Thyroid gland (tissue), 4 donors: Measurements from ENCODE around the gene ABCB10. TPM values are rescaled to one million over a fixed set of nuclear protein-coding genes. Genes with fewer than 3 reads are reported as not detected.

Experiments
- DNase-seq, 2 donors: peaks; one replicate each; pipeline ENCODE4 v3.0.0-alpha.2; 2019
- H3K27ac ChIP-seq, 3 donors: fragments of 200-600 bp; sonication (generic); 1 replicate in 2 of 3; 2 replicates in 1 of 3; pipeline ENCODE4 v1.5.1; 2016 to 2019; ENCODE audit warnings: mild to moderate bottlenecking in 1 of 3, moderate library complexity in 1 of 3
- H3K27me3 ChIP-seq: fragments of 200-600 bp; sonication (generic); one replicate; pipeline ENCODE4 v1.5.1; 2019
- H3K36me3 ChIP-seq, 2 donors: fragments of 200-600 bp; sonication (generic); one replicate each; pipeline ENCODE4 v1.5.1; 2016 to 2019
- H3K4me1 ChIP-seq, 2 donors: fragments of 200-600 bp; sonication (generic); one replicate each; pipeline ENCODE4 v1.5.1; 2017 to 2019
- H3K4me3 ChIP-seq, 3 donors: fragments of 200-600 bp; sonication (generic); replicated peaks in 1 of 3; 1 replicate in 2 of 3; 2 replicates in 1 of 3; pipeline ENCODE4 v1.5.1; 2016; ENCODE audit warnings: mild to moderate bottlenecking in 1 of 3
- H3K9me3 ChIP-seq: fragments of 200-600 bp; sonication (generic); one replicate; pipeline ENCODE4 v1.5.1; 2017
- POLR2A ChIP-seq, 2 donors: fragments of 450-650 bp; IDR thresholded peaks; one replicate each; pipeline ENCODE4 v1.6.1; 2017; ENCODE audit warnings: antibody characterized with exemption in 2 of 2, mild to moderate bottlenecking in 2 of 2, moderate library complexity in 1 of 2
- WGBS, 2 donors: methylation state at CpG; one replicate each; pipeline ENCODE4 v1.1.5; 2017; 5-methylcytosine and 5-hydroxymethylcytosine counted together
- intact Hi-C: fragments of 100-400 bp; cut with DNase I; formaldehyde crosslinking; loops from one replicate; pipeline ENCODE4 v1.15.1; 2023
- total RNA-seq, 4 donors: library from RNA; depleted of rRNA; stranded (reverse); fragments of >200 nt; gene quantifications; one replicate each; pipeline ENCODE4 v1.2.3, GENCODE V29; 2016
- TF ChIP-seq, protein P1 (sequence below), 6 experiments: fragments of 200-600 bp in 3 of 6; fragments of 450-650 bp in 3 of 6; sonication (generic) in 3 of 6; IDR thresholded peaks; one replicate each; pipeline ENCODE4 v1.5.1; 2016 to 2019; ENCODE audit warnings: antibody characterized with exemption in 6 of 6, mild to moderate bottlenecking in 2 of 6, inconsistent platforms in 1 of 6, moderate library complexity in 1 of 6

Gene ABCB10
- total RNA-seq, 4 donors from 2014 or later = 13.7 to 22.6 (median 17.8) TPM

DNA sequence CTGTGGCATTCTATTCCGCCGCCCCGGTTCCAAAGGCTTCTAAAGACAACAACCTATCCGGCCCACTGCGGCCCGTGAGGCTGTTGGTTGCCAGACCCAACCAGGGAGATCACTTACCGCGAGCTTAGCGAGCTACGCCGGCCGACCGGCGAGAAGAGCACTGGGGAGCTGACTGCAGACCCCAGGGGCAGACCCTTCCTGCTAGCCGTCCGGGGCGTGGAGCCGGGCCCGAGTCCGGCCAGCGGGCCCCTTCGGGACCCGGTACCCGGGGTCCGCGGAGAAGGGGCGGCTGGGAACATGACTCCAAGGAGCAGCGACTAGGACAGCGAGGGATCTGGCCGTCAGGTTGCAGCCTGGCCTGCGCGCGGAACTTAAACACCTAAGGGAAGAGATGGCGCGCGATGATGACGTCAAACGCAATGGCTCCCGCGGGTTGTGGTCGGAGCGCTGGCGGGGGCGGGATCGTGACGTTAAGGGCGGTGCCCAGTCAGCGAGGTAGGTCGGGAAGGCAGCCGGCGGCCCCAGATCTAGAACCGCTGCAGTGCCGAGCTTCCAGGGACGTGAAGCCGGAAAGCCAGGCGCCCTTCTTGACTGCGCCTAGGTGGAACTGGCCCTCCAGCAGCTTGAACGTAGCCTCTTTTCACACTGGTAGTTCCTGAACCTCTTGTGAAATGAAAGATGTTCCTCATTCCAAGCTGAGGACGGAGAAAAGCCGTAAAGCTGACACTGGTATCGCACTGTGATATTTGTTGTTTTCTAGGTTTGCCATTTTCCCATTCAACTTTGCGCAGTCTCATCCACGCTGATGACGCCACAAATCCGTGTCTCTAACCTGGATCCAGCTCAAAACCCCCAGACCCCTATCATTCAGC is 50.3 kb downstream of the ABCB10 start, which contains the start of gene NUP133:
NUP133 (minus strand) TSS at position 391 of the 872 bp plus-strand sequence; CDS start at position 299, 92 bp downstream.
- Histone ChIP-seq H3K4me3 (peak within 1 kb of the TSS; percentile 33 to 95 (median 81)), H3K27ac (peak within 1 kb of the TSS; percentile 85 to 93 (median 89)), H3K9me3 (no peaks in the 10 kb centered on the region), H3K4me1 (peaks cover 7 to 8% of the 10 kb centered on the region in 2 donors), H3K27me3 (no peaks in the 10 kb centered on the region), H3K36me3 (no peaks in the 10 kb centered on the region)
- DNase-seq = peak; percentile 100
- peak; percentile 12 to 97 for TF ChIP-seq POLR2A (IDR thresholded peaks at IDR 0.05)
- TF ChIP-seq, protein P1, sequence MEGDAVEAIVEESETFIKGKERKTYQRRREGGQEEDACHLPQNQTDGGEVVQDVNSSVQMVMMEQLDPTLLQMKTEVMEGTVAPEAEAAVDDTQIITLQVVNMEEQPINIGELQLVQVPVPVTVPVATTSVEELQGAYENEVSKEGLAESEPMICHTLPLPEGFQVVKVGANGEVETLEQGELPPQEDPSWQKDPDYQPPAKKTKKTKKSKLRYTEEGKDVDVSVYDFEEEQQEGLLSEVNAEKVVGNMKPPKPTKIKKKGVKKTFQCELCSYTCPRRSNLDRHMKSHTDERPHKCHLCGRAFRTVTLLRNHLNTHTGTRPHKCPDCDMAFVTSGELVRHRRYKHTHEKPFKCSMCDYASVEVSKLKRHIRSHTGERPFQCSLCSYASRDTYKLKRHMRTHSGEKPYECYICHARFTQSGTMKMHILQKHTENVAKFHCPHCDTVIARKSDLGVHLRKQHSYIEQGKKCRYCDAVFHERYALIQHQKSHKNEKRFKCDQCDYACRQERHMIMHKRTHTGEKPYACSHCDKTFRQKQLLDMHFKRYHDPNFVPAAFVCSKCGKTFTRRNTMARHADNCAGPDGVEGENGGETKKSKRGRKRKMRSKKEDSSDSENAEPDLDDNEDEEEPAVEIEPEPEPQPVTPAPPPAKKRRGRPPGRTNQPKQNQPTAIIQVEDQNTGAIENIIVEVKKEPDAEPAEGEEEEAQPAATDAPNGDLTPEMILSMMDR (IDR thresholded peaks at IDR 0.05) = no peak
- intact Hi-C loops = no loop called here
- WGBS, 2 donors = 0 to 1% methylated on average over 38 to 53 of the region's 65 CpGs

DNA sequence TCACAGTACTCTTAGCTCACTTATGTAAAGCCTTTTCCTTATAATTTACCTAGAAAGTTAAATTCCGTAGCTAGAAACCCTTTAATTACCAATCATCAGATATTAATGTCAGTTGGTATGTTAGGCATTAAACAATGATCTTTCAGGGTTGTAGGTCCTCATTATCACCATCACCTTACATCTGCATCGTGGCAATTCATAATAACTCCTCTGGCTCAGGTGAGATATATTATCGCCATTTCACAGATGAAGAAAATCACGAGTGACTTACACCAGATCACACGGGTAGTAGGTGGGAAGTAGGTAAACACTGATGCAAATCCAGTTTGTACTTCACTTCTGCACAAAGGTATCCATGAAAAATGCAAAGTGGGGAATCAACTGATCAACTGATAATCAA is 51.0 kb downstream of the ABCB10 start:
- no peak for TF ChIP-seq POLR2A (IDR thresholded peaks at IDR 0.05)
- TF ChIP-seq, protein P1 (IDR thresholded peaks at IDR 0.05) = no peak
- Histone ChIP-seq H3K4me1 (peaks cover 7 to 8% of the 10 kb centered on the region in 2 donors), H3K27ac (peak overlapping the region; percentile 85 to 93 (median 89)), H3K27me3 (no peaks in the 10 kb centered on the region), H3K36me3 (no peaks in the 10 kb centered on the region), H3K9me3 (no peaks in the 10 kb centered on the region), H3K4me3 (peak overlapping the region; percentile 33 to 95 (median 81))
- intact Hi-C loops = no loop called here
- 2 to 4% methylated on average over 5 of the region's 5 CpGs for WGBS, 2 donors
- DNase-seq = no peak

DNA sequence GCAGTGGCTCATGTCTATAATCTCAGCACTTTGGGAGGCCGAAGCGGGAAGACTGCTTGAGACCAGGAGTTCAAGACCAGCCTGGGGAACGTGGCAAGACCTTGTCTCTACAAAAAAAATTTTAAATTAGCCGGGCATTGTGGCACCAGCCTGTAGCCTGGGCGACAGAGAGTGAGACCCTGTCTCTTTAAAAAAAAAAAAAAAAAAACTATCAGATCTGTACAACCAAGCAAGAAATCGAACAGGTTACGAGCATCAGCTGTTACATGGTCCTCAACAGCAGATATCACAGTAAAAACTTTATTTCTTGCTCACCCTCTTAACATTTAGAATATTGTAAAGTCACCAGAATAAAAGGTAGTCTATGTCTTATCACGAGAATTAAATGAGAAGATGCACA is 51.9 kb downstream of the ABCB10 start:
- 80 to 81% methylated on average over 8 of the region's 8 CpGs for WGBS, 2 donors
- Histone ChIP-seq H3K36me3 (no peaks in the 10 kb centered on the region), H3K9me3 (no peaks in the 10 kb centered on the region), H3K4me1 (peaks cover 7 to 8% of the 10 kb centered on the region in 2 donors), H3K27ac (no peak overlapping the region), H3K27me3 (no peaks in the 10 kb centered on the region), H3K4me3 (no peak overlapping the region)
- intact Hi-C loops = no loop called here
- TF ChIP-seq, protein P1 (IDR thresholded peaks at IDR 0.05) = no peak
- no peak for TF ChIP-seq POLR2A (IDR thresholded peaks at IDR 0.05)
- DNase-seq = no peak

DNA sequence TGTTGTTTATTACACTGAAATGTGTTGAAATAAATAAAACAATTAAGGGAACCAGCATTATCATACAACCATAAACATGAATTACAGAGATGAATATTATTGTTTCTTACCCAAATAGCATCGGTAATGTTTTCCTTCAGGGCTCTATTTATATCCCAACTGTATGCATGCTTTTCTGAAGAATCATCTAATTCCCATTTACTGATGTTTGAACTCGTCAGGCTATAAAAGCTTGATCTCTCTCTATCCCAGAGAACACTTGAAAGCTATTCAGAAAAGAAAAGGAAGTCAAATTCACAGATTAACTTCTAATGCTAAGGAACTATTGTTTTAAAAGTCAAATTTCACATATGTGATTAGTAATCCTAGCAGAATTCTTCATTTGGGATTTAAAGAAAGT is 62.7 kb downstream of the ABCB10 start:
- intact Hi-C loops = no loop called here
- no peak for DNase-seq
- Histone ChIP-seq H3K36me3 (peaks cover 36 to 81% of the 10 kb centered on the region in 2 donors), H3K9me3 (no peaks in the 10 kb centered on the region), H3K4me3 (no peak overlapping the region), H3K27ac (no peak overlapping the region), H3K4me1 (no peaks in the 10 kb centered on the region), H3K27me3 (no peaks in the 10 kb centered on the region)
- WGBS, 2 donors = 90 to 92% methylated on average over 2 of the region's 2 CpGs
- TF ChIP-seq, protein P1 (IDR thresholded peaks at IDR 0.05) = no peak
- TF ChIP-seq POLR2A (IDR thresholded peaks at IDR 0.05) = no peak

DNA sequence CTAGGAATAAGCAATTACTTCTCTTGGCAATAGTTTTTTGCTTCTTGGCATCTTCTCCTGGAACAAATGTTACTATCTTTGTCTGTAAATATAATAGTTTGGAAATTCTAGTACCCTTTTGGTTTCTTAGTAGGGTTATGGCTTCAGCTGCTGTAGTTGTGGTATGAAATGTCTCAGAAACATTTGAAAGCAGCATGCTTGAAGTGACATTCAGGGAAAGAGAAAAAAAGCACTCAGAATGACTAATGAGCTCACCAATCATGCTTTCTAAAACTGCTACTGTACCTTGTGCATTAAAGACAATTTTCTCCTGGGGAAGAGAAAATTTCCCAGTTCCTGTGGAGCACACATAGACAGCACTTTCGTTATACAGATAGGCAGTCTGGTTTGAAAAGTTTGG is 71.3 kb downstream of the ABCB10 start:
- intact Hi-C loops = no loop called here
- DNase-seq = no peak

More for the DNA sequence above, 71.3 kb downstream of the ABCB10 start:
- Histone ChIP-seq H3K27ac (no peak overlapping the region), H3K4me1 (no peaks in the 10 kb centered on the region), H3K36me3 (peaks cover 41 to 59% of the 10 kb centered on the region in 2 donors), H3K9me3 (no peaks in the 10 kb centered on the region), H3K27me3 (no peaks in the 10 kb centered on the region), H3K4me3 (no peak overlapping the region)
- TF ChIP-seq, protein P1 (IDR thresholded peaks at IDR 0.05) = no peak
- no peak for TF ChIP-seq POLR2A (IDR thresholded peaks at IDR 0.05)
- 95 to 100% methylated on average over 1 of the region's 1 CpG for WGBS, 2 donors
